ENCODE results near the gene RACK1. TPM values are rescaled to one million over a fixed set of nuclear protein-coding genes. Genes with fewer than 3 reads are reported as not detected.

Gene RACK1
- total and polyA plus RNA-seq, 2 of the 13 experiments (the other 11 are each of a cell fraction or from before 2014, with no cell fraction given), result 2,514 to 6,141 TPM

- TF ChIP-seq, protein P1, sequence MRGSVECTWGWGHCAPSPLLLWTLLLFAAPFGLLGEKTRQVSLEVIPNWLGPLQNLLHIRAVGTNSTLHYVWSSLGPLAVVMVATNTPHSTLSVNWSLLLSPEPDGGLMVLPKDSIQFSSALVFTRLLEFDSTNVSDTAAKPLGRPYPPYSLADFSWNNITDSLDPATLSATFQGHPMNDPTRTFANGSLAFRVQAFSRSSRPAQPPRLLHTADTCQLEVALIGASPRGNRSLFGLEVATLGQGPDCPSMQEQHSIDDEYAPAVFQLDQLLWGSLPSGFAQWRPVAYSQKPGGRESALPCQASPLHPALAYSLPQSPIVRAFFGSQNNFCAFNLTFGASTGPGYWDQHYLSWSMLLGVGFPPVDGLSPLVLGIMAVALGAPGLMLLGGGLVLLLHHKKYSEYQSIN (CRISPR knock-in tag; IDR thresholded peaks at IDR 0.05; ENCODE audit: borderline replicate concordance), result 0 out of 2 replicates have a peak, but pooled peaks have one; percentile 28
- no peak; the same call in 1 of the 2 replicates for TF ChIP-seq MYPOP (CRISPR knock-in tag; IDR thresholded peaks at IDR 0.05)
- peak; percentile 70; the same call in 1 of the 2 replicates for TF ChIP-seq ESRRA (CRISPR knock-in tag; IDR thresholded peaks at IDR 0.05; ENCODE audit: low read depth)
- no peak for TF ChIP-seq RERE (CRISPR knock-in tag; IDR thresholded peaks at IDR 0.05; ENCODE audit: low read depth)
- TF ChIP-seq MED1 (CRISPR knock-in tag; IDR thresholded peaks at IDR 0.05), result peak; percentile 48
- TF ChIP-seq HBP1 (CRISPR knock-in tag; IDR thresholded peaks at IDR 0.05; ENCODE audit: low read depth), result no peak
- peak; percentile 64; the same call in 1 of the 2 replicates for TF ChIP-seq RELA (CRISPR knock-in tag; IDR thresholded peaks at IDR 0.05)
- TF ChIP-seq THRA (CRISPR knock-in tag; IDR thresholded peaks at IDR 0.05; ENCODE audit: borderline replicate concordance), result no peak; the same call in 1 of the 2 replicates
- TF ChIP-seq ZNF207 (IDR thresholded peaks at IDR 0.05; ENCODE audit: borderline replicate concordance), result no peak
- TF ChIP-seq ZNF558 (CRISPR knock-in tag; IDR thresholded peaks at IDR 0.05; ENCODE audit: borderline replicate concordance), result peak; percentile 83; the same call in 1 of the 2 replicates
- TF ChIP-seq, protein P2, sequence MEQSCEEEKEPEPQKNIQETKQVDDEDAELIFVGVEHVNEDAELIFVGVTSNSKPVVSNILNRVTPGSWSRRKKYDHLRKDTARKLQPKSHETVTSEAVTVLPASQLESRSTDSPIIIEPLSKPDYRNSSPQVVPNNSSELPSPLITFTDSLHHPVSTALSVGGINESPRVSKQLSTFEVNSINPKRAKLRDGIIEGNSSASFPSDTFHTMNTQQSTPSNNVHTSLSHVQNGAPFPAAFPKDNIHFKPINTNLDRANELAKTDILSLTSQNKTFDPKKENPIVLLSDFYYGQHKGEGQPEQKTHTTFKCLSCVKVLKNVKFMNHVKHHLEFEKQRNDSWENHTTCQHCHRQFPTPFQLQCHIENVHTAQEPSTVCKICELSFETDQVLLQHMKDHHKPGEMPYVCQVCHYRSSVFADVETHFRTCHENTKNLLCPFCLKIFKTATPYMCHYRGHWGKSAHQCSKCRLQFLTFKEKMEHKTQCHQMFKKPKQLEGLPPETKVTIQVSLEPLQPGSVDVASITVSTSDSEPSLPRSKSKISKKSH (CRISPR knock-in tag; IDR thresholded peaks at IDR 0.05; ENCODE audit: borderline replicate concordance), result no peak
- peak; percentile 44; the same call in 1 of the 2 replicates for TF ChIP-seq GATAD2A (CRISPR knock-in tag; IDR thresholded peaks at IDR 0.05)
These were observed 52.0 kb downstream of the RACK1 start (continued) for GRCh38 chr5:181191526-181192336.

All from HepG2 (cell line).